CD1c-positive myeloid dendritic cell (primary cell): ENCODE results near the gene ITPR2.

ENCODE experiments used
- DNase-seq: peaks from one replicate; pipeline ENCODE4 v3.0.0-alpha.2; 2016; ENCODE audit errors: extremely low spot score

Gene ITPR2

DNA sequence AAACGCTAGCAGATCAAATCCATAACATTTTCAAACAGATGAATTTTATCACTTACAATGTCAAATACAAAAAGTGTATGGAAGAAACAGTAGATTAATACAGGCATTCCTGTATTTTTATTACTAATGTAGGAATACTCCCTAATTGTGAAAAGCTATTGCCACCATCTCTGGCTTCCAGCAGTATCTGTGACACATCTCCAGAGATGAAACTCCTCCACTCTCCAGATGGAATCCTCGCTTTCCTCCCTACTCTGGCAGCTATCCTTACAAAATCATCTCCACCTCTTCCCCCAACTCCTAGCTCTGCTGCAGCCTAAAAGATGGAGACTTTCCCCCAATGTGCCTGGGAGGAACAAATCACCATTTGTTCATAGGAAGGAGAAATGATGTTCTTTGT lies 426.2 kb downstream of the ITPR2 start:
- DNase-seq = no peak

DNA sequence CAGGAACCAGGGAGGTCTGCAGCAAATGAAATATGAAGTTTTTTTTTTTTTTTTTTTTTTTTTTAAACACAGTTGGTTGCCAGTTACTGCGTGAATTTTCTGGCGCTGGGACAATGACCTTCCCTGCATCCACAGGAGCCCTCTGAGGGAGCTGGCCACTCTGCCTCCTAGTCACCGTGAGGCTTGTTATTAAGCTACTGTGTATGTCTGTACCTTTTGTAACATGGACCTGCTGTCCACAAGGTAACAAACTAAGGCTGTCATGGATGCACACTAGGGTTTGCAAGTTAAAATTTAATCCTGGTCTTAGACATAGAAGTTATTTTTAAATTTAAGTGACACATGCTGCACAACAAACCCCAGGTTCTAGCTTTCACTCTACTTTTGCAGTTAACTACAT lies 426.6 kb downstream of the ITPR2 start:
- no peak for DNase-seq

DNA sequence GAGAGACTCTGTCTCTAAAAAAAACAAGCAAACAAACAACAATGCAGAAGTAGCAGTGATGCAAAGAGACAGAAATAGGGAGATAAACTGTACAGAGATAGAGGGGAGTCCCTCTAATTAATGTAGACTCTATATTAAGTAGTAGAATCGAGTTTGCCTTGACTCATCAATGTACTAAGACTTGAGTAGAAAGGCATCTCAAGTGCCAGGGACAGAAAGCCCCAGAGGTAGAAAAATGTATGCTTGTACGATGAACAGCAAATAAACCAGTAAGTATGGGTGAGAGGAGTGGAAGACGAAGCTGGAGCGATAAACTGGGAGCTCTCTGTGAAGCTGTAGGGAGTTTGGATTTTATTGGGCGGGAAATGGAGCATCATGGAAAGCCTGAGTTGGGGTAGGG lies 429.4 kb downstream of the ITPR2 start:
- DNase-seq = no peak

DNA sequence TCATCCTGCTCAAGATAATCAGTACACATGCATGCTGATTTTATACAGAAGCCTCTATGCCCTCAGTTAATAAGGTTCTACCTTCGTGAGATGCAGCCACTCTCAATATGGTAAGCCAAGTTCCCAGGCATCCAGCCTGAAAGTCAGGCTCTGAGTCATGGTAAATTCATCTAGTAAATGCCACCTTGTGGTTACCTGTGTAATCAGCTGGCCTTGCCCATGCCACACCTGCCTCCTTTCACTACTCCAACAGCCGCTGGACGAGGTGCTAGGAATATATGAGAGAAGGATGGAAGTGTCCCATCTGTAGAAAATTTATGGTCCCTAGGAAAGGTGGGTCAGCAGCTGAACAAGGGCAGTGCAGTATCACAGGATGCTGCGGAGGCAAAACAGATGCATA lies 430.3 kb downstream of the ITPR2 start:
- no peak for DNase-seq

DNA sequence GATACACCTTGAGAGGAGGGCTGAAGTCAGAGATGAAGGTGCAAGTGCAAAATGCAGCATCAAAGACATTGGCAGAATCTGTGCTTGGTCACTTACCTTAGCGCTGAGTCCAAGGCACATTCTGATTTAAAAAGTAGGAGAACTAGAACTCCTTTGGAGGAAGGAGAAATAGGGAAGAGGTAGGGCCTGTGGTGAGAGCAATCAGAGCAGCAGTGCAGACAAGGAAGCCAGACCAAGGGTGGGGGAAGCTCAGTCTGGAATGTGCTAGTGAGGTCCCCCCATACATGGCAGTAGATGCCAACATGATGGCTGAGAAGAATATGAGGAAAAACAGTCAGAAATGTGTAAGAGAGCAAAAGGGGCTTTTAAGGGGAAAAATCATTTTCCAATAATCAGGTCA lies 431.1 kb downstream of the ITPR2 start:
- DNase-seq = peak; percentile 7

DNA sequence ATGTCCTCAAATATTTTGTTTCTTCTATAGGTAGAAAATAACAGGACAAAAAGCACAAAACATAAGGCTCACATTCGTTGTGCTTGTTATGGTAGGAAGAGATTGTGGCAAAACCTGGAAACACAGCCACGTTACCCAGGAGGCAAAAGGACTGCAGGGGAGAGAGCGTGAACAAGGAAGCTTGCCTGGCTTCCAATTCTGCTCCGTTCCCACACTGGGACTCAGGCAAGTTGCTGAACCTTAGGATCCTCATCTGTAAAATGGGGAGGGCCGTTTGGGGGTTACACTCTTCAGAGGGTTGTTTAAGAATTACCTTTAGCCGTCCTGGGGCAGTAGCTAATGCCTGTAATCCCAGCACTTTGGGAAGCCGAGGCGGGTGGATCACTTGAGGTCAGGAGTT lies 432.4 kb downstream of the ITPR2 start:
- no peak for DNase-seq

DNA sequence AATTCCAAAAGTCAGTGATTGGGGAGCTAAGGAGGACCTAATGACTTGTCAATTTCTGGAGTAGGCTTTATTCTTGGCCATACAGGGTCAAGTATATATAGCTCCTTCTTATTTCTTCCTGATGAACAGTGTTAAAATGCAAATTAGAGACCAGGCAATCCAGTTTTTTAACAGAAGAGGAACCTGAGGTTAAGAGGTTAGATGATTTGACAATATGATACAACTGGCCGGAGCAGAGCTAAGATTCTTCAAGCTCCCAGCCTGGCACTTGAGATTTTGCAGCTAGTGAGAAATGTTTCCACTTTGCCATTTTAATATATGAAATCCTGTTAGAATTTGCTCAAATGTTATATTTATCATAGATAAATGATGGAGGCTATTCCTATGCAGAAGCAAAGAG lies 433.6 kb downstream of the ITPR2 start:
- DNase-seq = no peak

DNA sequence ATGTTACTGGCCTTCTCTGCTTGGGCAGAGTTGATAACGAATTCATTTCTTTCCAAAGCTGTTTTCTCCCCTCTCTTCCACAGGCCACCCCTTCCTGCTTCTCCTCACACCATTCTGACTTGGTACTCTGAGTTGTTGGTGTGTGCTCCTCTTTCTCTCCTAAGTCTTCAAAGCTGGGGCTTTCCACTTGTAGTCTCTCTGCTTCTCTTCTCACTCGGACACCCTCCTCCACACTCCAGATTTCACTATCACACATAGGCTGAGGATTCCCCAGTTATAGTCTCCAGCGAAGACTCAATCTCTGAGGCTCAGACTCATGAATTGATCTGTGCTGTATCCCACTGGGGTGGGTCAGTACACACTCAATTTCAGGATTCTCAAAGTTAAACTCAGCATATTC lies 436.6 kb downstream of the ITPR2 start:
- DNase-seq = no peak

DNA sequence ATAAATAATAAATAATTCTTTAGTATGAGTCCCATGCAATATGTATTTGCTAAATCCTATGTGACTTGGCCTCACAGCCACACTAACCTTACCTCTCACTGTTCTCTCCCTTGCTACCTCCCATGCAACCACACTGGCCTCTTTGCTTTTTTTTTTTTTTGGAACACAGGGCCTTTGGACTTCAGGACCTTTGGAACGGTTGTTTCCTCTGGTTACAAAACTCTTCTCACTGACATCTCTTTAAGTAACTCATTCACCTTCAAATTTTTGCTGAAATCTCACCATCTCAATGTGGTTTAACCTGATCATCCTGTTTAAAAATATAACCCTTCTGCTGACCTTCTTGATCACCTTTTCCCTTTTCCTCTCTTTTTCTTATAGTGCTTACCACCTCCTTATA lies 443.7 kb downstream of the ITPR2 start:
- DNase-seq = no peak

DNA sequence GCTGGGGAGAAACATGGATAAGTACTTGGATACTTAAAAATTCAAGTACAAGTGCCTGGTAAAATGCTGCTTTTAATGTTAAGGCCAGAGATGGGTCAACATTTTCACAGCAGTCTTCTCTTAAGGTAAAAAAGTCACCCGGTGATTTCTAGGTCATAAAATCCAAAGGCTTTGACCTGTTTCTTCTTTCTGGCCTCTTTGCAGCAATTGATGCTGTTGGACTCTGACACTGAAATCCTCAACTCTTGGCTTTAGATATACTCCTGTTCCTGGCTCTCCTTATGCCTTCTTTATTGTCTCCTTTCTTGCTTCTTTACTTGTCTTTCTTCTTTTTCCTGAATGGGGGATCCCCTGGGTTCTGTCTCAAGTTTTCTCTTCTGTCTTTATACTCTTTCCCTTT lies 448.5 kb downstream of the ITPR2 start:
- DNase-seq = no peak

DNA sequence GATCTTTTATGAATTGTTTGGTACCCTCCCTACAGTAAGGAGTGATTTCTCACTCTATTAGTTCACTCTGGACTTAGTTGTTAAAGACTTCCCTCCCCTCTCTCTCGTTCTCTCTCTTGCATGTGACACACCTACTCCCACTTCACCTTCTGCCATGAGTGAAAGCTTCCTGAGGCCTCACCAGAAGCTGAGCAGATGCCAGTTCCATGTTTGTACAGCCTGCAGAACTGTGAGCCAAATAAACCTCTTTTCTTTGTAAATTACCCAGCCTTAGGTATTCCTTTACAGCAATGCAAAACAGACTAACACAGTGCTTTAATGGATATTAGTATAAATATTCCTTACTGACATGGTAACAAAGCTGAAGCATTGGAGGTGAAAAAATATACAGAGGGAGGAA lies 450.0 kb downstream of the ITPR2 start:
- DNase-seq = no peak

DNA sequence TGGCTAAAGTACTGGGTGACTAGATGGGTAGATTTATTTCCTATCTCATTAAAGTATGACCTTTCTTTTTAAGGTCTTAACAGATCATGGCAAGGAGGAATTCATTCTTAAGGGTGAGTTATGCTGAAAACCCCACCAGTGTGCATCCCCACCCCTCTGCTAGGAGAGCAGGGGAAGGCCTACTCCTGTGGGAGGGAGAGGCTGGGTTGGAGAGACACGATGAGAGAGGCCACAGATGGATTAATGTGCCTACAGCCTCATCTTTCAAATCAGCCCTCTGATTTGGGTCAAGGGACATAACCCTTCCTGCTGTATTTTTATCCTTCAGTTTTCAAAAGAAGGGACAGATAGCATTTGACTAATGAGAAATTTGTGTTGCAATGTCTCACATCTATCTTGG lies 452.1 kb downstream of the ITPR2 start:
- no peak for DNase-seq

DNA sequence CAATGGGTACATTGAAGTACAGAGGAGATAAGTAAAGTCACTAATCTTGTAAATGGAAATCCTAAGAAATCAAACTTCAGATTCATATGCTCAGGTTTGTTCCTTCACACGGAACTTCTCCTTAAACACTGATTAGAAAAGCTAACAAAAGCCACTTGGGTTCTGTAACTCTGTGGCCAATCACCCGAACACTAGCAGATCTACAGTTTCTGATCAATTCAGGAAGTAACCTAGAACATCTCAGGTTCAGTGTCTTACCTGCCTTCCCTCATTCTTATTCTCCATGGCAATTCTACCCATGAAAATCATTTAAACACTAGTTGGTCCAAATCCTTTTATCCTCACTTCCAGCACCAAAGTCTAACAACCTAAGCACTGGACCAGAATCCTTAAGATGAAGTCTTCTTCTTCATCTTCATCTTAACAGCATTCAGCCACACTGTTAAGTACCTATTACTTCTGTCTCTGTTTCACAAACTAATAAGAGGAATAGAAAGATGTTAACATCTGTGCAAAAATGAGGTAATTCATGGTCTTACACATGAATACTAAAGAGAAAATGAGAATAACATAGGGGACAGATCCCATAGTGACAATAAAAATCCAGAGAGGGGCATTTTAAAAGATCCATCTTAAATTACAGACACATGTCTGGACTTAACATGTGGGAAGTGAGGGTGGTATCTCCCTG lies 453.1 kb downstream of the ITPR2 start:
- DNase-seq = no peak

DNA sequence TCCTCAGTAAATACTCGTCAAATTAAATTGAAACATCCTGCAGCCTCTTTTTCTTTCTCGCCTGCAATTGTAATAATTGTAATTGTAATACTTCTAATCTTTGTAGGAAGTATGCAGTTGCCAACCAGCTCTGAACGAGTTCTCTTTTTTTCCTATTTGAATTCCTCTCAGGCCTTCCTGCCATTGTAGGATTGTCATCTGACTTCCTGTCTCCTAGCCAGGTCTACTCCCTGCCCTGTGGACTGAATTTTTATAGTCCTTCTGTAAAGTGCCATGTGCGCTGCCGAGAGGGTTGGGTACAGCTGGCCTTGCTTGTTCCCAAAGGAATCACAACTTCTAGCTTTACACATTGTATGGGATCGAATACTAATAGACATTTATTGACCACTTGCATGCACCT lies 454.3 kb downstream of the ITPR2 start:
- DNase-seq = peak; percentile 37

DNA sequence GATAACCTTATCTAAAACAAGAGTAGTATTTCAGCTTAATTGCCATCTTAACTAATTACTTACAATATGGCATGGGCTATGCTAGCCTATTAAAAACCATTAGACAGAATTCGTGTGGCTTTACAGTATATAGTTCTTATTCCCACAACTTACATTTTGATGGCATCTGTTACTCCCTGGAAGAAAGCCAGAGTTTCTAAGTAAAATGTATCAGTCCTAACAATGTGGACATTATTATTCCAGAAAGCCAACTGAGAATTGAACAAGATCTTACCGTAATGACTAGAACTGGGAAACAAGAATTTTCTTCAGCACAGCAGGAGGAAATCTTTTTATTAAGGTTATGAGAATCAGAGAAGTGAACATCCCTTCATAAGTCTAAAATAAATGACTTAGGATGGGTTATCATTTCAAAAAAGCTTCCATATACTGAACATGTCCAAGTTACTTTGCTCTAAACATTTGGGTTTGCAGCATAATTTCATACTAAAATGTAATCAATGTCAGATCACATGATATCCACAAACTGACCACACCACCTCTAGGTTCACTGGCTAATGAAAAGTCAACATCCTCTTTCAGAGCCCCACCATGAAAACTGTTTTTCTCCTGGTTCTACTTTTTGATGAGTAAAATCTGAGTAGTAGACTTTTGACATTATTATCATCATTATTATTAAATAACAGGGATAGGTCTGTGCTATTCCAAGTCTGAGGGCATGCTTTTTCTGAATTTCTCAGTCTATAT lies 457.9 kb downstream of the ITPR2 start:
- no peak for DNase-seq

DNA sequence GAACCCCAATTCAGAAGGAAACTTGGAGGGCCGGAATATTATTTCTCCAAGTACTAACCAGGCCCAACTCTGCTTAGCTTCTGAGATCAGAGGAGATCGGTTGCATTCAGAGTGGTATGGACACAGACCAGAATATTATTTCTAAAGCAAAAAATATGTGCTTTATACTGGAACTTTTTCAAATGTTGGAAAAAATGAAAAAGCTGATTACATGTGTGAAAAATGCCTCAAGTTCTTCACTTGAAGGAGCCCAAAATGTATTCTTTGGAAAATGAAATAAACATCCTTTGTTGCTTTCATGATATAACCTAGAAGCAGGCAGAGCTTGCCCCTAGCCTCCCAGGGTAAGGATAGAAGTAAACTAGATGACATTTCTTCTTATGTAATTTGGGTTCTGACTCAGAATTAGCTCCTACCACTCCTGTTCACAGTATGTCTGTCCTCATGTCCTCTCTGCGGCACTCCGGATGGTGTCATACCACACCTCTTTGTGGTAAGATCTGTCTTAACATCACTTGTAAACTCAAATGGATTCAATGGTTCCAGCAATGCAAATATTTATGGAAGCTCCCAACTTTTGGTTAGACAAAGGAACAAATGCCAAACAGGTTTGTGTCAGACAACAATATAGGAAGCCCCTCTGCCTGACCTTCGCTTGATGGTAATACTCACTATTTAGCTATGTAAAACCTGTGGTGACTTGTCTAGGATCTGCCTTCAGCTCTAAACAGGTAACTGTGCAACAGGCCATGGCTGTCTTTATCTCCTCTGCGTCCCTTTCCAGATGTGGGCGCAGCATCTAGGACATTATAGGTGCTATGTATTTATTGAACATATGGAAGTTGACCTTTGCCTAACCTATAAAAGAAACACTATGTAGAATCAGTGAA lies 459.1 kb downstream of the ITPR2 start:
- DNase-seq = no peak

DNA sequence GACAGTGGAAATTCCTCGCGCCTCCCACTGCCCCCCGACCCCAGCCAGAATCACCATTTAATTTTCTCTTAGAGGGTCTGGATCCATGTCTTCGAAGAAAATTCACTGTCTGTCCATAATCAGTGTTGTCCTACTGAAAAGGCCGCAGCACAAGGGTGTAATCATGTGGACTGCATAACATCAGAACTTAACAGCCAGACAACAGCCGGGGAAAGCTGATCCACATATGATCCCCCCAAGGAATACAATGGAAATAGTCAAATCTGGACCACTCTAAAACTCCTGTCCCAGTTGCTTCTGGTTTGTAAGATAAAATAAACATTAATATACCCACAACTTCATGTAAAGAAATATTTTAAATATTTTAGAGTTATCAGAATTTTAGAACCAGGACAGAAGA lies 460.1 kb downstream of the ITPR2 start:
- no peak for DNase-seq

DNA sequence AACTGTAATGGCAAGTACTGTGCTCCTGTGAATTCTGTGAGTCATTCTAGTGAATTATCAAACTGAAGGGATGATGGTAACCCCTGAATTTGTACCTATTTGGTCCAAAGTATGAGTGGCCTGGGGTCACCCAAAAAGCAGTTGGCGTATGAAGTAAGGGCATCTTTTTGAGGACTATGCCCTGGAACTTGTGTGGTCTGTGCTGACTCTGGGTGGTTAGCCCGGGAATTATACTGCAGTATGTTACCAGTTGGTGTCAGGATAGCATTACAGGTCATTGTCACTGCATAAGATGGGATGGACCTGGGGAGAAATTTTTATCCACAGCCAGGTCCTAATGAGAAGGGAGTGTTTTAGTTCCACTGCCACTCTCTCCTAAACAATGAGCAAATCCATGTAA lies 462.9 kb downstream of the ITPR2 start:
- DNase-seq = no peak

DNA sequence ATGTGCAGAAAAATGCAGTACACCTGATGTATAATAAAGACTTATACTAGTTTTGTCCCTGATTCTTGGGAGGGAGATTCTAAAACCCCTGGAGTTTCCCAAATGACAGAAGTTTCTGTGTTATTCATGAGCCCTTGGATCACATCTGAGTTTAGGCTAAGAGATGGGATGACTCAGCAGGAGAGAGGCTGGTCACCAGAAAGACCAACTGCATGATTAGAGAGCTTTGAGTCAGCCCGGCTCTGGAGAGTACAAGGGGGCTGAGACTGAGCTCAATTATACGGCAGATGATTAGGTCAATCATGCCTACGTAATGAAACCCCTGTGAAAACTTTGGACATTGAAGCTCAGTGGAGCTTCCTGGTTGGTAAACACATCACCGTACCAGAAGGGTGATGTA lies 463.4 kb downstream of the ITPR2 start:
- no peak for DNase-seq

DNA sequence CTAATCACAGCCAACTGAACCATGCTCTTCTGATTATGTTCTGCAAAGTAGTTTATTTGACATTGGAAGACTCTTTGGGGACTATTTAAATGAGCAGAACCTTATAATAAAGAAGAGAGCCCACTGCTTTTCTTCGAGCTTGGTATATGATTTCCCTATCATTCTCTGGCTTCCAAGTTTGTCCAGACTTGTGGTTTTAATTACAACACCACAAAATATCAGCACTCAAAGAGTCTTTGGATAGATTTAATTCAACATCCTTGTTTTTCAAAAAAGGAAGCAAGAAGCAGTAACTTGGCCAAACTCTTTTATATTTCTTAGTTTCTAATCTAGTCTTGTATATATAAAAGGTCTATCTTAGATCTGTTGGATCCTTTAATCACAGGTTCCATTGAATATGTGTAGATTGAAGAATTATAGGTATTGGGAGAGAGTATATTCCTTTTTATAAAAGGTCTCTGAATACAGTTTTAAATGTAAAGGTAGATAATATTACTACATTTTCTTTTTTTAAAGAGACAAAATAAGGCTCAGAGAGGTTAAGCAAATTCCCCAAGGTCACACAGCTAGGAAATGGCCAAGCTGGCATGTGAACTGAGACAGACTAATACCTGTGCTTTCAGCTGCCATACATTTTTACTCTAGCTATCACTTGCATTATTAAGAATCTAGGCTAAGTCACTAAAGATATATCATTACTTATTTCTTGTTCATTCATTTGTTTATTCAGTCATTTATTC lies 464.8 kb downstream of the ITPR2 start:
- no peak for DNase-seq

DNA sequence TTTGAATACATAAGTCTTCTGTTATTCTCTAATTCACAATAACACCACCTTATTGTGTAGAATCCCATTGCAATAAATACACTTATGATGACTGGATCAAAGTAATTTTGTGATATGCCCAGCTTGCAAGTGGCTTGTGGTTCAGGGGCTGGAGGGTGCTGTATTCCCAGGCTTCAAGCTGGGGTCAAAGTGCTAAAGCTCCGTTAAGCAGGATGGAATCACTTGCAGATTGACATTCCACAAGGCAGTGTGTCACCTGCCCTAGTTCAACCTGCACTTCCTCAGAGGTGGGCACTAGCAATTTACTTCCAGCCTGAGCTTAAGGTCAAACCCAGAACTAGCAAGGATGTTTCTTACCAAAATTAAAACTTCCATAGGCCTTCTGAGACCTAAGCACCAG lies 471.0 kb downstream of the ITPR2 start:
- no peak for DNase-seq

DNA sequence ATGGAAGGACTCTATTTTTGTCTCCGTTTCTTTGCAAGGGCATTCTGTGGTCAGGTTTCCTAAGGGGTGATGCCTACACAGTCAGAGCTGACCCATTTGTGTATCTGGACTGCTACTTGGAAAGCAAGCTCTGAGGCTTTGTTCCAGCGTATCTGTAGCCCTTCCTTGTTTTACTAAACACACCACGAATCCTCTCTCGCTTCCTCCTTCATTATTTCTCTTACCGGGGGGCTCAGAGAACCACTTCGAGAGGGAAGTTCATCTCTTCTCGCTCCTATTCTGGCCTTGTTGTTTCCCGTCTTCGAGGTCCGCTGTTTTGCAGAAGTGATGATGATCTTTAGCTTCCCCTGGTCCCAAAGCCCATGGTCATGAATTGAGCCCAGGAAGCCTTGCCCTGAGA lies 472.9 kb downstream of the ITPR2 start:
- DNase-seq = no peak
